Activated CD8-positive, alpha-beta T cell treated with anti-CD3 and anti-CD28 coated beads for 36 hours (primary cell): ENCODE results near the gene DAB2IP. TPM values are rescaled to one million over a fixed set of nuclear protein-coding genes. Genes with fewer than 3 reads are reported as not detected.

Experiments used
- ATAC-seq: fragments of 200-7000 bp; cut with Tn5 transposase; one replicate; pipeline ENCODE4 v1.10.0; 2021; ENCODE audit warnings: mild to moderate bottlenecking, moderate library complexity
- CTCF ChIA-PET: fragments of 350-600 bp; sonication (Branson Sonifier 250); formaldehyde crosslinking; loops from one replicate; lab custom pipeline; 2021; ENCODE audit warnings: antibody characterized with exemption; lab: Charles Lee
- POLR2A ChIA-PET: fragments of 350-600 bp; sonication (Branson Sonifier 250); formaldehyde crosslinking; loops from one replicate; lab custom pipeline; 2021; ENCODE audit warnings: antibody characterized with exemption; lab: Charles Lee
- DNase-seq: peaks from one replicate; pipeline ENCODE4 v3.0.0-alpha.2; 2020
- H3K27ac Mint-ChIP-seq: one replicate; pipeline ENCODE4 v1.8.0; 2021; ENCODE audit warnings: mild to moderate bottlenecking, mixed read lengths
- H3K27me3 Mint-ChIP-seq: one replicate; pipeline ENCODE4 v1.8.0; 2021; ENCODE audit warnings: mixed read lengths
- H3K36me3 Mint-ChIP-seq: one replicate; pipeline ENCODE4 v1.8.0; 2021; ENCODE audit warnings: low read depth, mixed read lengths
- H3K4me1 Mint-ChIP-seq: one replicate; pipeline ENCODE4 v1.8.0; 2021; ENCODE audit warnings: low read depth, mixed read lengths
- H3K4me3 Mint-ChIP-seq: one replicate; pipeline ENCODE4 v1.8.0; 2021; ENCODE audit warnings: mild to moderate bottlenecking, moderate library complexity, mixed read lengths
- H3K9me3 Mint-ChIP-seq: one replicate; pipeline ENCODE4 v1.8.0; 2021; ENCODE audit warnings: mixed read lengths
- CTCF ChIP-seq: fragments of 200-600 bp; IDR thresholded peaks from one replicate; pipeline ENCODE4 v1.8.0; 2022; ENCODE audit warnings: antibody characterized with exemption, mild to moderate bottlenecking
- intact Hi-C: fragments of 100-400 bp; cut with micrococcal nuclease; formaldehyde crosslinking; loops from one replicate; pipeline ENCODE4 v1.10.0; 2022
- total RNA-seq, 2 experiments: library from RNA; stranded (reverse); gene quantifications; one replicate each; pipeline ENCODE4 v1.2.3, GENCODE V29; 2021

DAB2IP gene
- total RNA-seq, 2 experiments from 2014 or later, result 0.54 to 1.5 TPM

- ChIA-PET POLR2A (no interaction called here), CTCF (no interaction called here)
- TF ChIP-seq CTCF, result no peak
- intact Hi-C loops, result no loop called here
- no peak overlapping the region for H3K27ac Mint-ChIP-seq
- peaks cover 5% of the 10 kb centered on the region for H3K4me1 Mint-ChIP-seq
- H3K27me3 Mint-ChIP-seq, result no peaks in the 10 kb centered on the region
- ATAC-seq (no peak), DNase-seq (no peak)
- H3K36me3 Mint-ChIP-seq, result no peaks in the 10 kb centered on the region
- no peaks in the 10 kb centered on the region for H3K9me3 Mint-ChIP-seq
- H3K4me3 Mint-ChIP-seq, result no peak overlapping the region
Measured at GRCh38 chr9:121821326-121821725, 169.9 kb downstream of the DAB2IP start.

GRCh38 chr9:121822093-121823085, 171.0 kb downstream of the DAB2IP start:
- TF ChIP-seq CTCF, result no peak
- H3K4me3 Mint-ChIP-seq, result peak overlapping the region; percentile 25
- peak overlapping the region; percentile 66 for H3K27ac Mint-ChIP-seq
- intact Hi-C loops, result no loop called here
- ATAC-seq (peak; percentile 82), DNase-seq (peak; percentile 40)
- POLR2A ChIA-PET, result interaction anchor here (0.5 kb wide), 1 partner anchor 25 kb away, joined by 3 read pairs; no protein-coding TSS in a partner anchor
- peaks cover 5% of the 10 kb centered on the region for H3K4me1 Mint-ChIP-seq
- H3K36me3 Mint-ChIP-seq, result no peaks in the 10 kb centered on the region
- CTCF ChIA-PET, result interaction anchor here (0.9 kb wide), 1 partner anchor 58 kb away, joined by 3 read pairs; no protein-coding TSS in a partner anchor
- H3K9me3 Mint-ChIP-seq, result no peaks in the 10 kb centered on the region
- no peaks in the 10 kb centered on the region for H3K27me3 Mint-ChIP-seq

- ChIA-PET POLR2A (no interaction called here), CTCF (no interaction called here)
- TF ChIP-seq CTCF, result no peak
- Mint-ChIP-seq H3K4me1 (peaks cover 5% of the 10 kb centered on the region), H3K4me3 (no peak overlapping the region), H3K9me3 (no peaks in the 10 kb centered on the region), H3K27ac (no peak overlapping the region), H3K27me3 (no peaks in the 10 kb centered on the region), H3K36me3 (no peaks in the 10 kb centered on the region)
- no peak for DNase-seq
- no peak for ATAC-seq
- intact Hi-C loops, result no loop called here
Measured at GRCh38 chr9:121823451-121824169, 172.2 kb downstream of the DAB2IP start.

GRCh38 chr9:121824651-121825030, 173.2 kb downstream of the DAB2IP start:
- CTCF ChIA-PET, result no interaction called here
- Mint-ChIP-seq H3K4me1 (peaks cover 5% of the 10 kb centered on the region), H3K27me3 (no peaks in the 10 kb centered on the region), H3K9me3 (no peaks in the 10 kb centered on the region), H3K4me3 (no peak overlapping the region), H3K36me3 (no peaks in the 10 kb centered on the region), H3K27ac (no peak overlapping the region)
- ATAC-seq (no peak), DNase-seq (no peak)
- intact Hi-C loops, result no loop called here
- POLR2A ChIA-PET, result no interaction called here
- TF ChIP-seq CTCF, result no peak
